ENCODE data around the gene SCN5A.

The SCN5A gene

GRCh38 chr3:38648024-38648658 lies 1.3 kb downstream of the SCN5A start:
- in situ Hi-C loops (cut with HindIII; ENCODE audit: low sequenced_read_pairs): no loop called here

GRCh38 chr3:38647217-38647970 lies 2.1 kb downstream of the SCN5A start:
- in situ Hi-C loops (cut with HindIII; ENCODE audit: low sequenced_read_pairs): no loop called here

GRCh38 chr3:38646630-38647029 lies 2.9 kb downstream of the SCN5A start:
- in situ Hi-C loops (cut with HindIII; ENCODE audit: low sequenced_read_pairs): no loop called here

GRCh38 chr3:38646062-38646461 lies 3.4 kb downstream of the SCN5A start:
- in situ Hi-C loops (cut with HindIII; ENCODE audit: low sequenced_read_pairs): no loop called here

- in situ Hi-C loops (cut with HindIII; ENCODE audit: low sequenced_read_pairs): no loop called here
Measured at GRCh38 chr3:38645601-38646000, 3.9 kb downstream of the SCN5A start.

- in situ Hi-C loops (cut with HindIII; ENCODE audit: low sequenced_read_pairs): no loop called here
Measured at GRCh38 chr3:38645076-38645475, 4.4 kb downstream of the SCN5A start.

GRCh38 chr3:38644662-38645053 lies 4.8 kb downstream of the SCN5A start:
- in situ Hi-C loops (cut with HindIII; ENCODE audit: low sequenced_read_pairs): no loop called here

GRCh38 chr3:38644016-38644661 lies 5.3 kb downstream of the SCN5A start:
- in situ Hi-C loops (cut with HindIII; ENCODE audit: low sequenced_read_pairs): no loop called here

GRCh38 chr3:38643592-38643991 lies 5.9 kb downstream of the SCN5A start:
- in situ Hi-C loops (cut with HindIII; ENCODE audit: low sequenced_read_pairs): no loop called here

GRCh38 chr3:38643090-38643489 lies 6.4 kb downstream of the SCN5A start:
- in situ Hi-C loops (cut with HindIII; ENCODE audit: low sequenced_read_pairs): no loop called here

- in situ Hi-C loops (cut with HindIII; ENCODE audit: low sequenced_read_pairs): no loop called here
Measured at GRCh38 chr3:38641461-38642110, 7.9 kb downstream of the SCN5A start.

GRCh38 chr3:38640661-38641452 lies 8.6 kb downstream of the SCN5A start:
- in situ Hi-C loops (cut with HindIII; ENCODE audit: low sequenced_read_pairs): no loop called here

GRCh38 chr3:38638354-38638753 lies 11.1 kb downstream of the SCN5A start:
- in situ Hi-C loops (cut with HindIII; ENCODE audit: low sequenced_read_pairs): no loop called here

GRCh38 chr3:38637906-38638305 lies 11.6 kb downstream of the SCN5A start:
- in situ Hi-C loops (cut with HindIII; ENCODE audit: low sequenced_read_pairs): no loop called here

GRCh38 chr3:38636881-38637280 lies 12.6 kb downstream of the SCN5A start:
- in situ Hi-C loops (cut with HindIII; ENCODE audit: low sequenced_read_pairs): no loop called here

GRCh38 chr3:38636464-38636863 lies 13.0 kb downstream of the SCN5A start:
- in situ Hi-C loops (cut with HindIII; ENCODE audit: low sequenced_read_pairs): no loop called here

GRCh38 chr3:38634111-38634510 lies 15.4 kb downstream of the SCN5A start:
- in situ Hi-C loops (cut with HindIII; ENCODE audit: low sequenced_read_pairs): no loop called here

GRCh38 chr3:38632989-38633388 lies 16.5 kb downstream of the SCN5A start:
- in situ Hi-C loops (cut with HindIII; ENCODE audit: low sequenced_read_pairs): no loop called here

GRCh38 chr3:38630606-38631005 lies 18.9 kb downstream of the SCN5A start:
- in situ Hi-C loops (cut with HindIII; ENCODE audit: low sequenced_read_pairs): no loop called here

- in situ Hi-C loops (cut with HindIII; ENCODE audit: low sequenced_read_pairs): no loop called here
Measured at GRCh38 chr3:38630070-38630469, 19.4 kb downstream of the SCN5A start.

GRCh38 chr3:38628835-38629234 lies 20.7 kb downstream of the SCN5A start:
- in situ Hi-C loops (cut with HindIII; ENCODE audit: low sequenced_read_pairs): no loop called here
